Middle frontal gyrus (tissue), 1 donor: Measurements from ENCODE around the gene TPM3.
A peak's percentile ranks its signal among the peaks of the same experiment; 100 is the strongest.
"Not testable (repeated sequence)": the region's sequence is repeated elsewhere in the genome, so short reads cannot be mapped to it uniquely, and the experiment has no call there.

Experiments used
- DNase-seq: peaks from one replicate; pipeline ENCODE4 v3.0.0-alpha.2; 2015; ENCODE audit warnings: low spot score; ENCODE audit errors: extremely low spot score

Gene TPM3

GRCh38 chr1:154206196-154206595 lies 14.3 kb upstream of the TPM3 start, which contains the start of gene CFAP141:
TSS of gene CFAP141 (minus strand) at chr1:154206333. CDS start at chr1:154206307, 26 bp downstream.
- DNase-seq = no peak

- DNase-seq = not testable (repeated sequence)
These were observed 13.9 kb upstream of the TPM3 start for GRCh38 chr1:154205778-154206177.

DNA sequence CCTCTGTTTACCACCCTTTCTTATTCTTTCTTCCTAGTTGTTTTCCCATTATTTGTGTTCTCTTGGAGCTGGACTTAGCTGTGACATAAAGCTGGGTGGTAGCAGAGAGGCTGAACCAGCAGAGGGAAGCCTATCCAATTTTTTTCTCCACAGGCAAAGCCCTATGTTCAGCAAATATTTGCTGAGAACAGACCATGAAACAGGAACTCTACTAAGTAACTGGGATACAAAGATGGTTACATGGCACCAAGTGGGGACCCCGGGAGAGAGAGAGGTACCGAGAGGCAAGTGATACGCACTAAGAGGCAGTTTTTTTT lies 7.6 kb upstream of the TPM3 start:
- DNase-seq = no peak

DNA sequence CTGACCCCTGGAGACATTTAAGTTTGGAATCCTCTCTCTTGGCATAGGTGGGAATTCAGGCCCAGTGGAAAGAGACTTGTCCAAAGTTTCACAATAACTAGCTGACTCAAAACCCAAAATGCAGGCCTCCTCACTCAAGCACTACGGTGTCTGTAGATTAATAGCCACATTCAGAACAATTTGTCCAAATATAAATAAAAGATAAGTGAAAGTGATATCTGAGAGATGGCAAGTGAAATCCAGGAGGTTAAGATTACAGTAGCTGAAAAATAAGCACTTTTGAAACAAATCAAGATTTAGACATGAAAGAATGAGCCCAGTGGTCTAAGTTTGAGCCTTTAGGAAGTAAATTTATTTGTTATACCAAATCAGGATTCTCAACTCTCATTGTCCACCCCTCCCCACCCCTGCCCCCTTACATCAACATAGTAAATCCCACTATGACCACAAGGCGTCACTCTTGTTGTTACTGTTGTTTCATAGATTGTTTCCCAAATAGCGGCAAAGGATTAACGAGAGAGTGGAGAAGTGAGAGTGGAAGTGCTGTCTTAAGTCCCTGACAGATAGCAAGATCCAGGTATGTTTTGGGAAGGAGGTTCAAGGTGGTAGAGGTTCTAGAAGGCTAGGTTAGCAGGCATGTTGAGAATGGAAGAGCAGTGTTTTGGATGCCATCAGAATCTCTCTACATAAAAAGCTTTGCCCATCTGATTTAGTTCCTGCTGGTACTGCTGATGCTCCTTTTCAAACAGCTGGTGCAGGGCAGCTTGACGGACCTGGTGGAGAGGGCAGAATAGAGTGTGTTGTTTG lies 7.1 kb upstream of the TPM3 start:
- no peak for DNase-seq

DNA sequence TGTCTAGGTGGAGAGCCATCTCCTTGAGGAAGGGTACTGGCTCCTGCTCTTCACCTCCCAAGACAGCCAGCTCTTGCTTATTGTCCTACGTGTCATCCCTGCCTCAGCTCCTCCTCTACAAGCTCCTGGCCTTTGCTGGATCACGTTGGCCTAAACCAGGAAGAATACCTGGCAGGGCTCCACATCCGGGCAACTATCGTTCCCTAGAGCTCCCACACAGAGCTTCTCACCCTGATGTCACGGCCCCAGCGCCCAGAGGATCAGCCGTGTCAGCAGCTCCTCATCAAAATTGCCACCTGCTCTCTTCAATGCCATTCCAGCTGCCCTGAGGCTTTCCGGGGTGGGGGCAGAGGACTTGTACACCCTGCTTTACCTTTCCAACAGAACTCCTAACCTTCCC lies 1.9 kb upstream of the TPM3 start:
- no peak for DNase-seq

DNA sequence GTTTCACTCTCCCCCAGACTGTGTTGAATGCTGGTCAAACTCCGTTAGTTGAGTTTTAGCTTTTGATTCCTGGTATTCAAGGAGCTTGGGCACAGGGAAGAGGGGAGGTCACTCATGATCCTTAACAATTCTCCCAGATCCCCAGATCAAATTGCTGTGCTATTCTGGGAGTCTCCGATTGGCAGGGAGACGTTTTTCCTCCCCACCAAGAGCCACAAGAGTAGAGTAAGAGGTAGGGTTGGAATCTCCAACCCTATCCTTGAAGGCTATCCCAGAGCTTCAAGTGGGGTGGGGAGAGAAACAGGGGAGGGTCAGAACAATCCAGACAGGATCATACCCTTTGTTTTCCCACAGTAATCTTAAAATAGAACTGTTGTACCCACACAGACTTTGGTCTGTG lies 576 bp upstream of the TPM3 start:
- no peak for DNase-seq

DNA sequence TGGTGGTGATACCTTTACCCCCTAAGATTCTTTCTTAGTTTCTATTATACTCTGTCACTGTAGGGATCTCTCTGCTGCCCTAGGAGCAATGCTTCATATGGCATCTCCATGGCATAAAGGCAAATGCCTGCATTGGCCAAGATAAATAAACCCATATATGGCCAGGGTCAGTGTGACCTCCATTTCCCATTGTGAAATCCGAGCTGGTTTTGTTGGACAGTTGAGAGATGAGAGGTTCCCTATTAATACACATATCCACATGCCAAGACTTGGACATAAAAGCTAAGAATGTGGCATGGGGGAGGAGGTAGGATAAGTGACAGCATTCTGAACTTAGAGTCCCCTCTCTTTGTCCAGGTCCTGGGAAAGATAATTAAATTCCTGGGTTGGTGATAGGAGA lies 1.4 kb downstream of the TPM3 start:
- DNase-seq = no peak

DNA sequence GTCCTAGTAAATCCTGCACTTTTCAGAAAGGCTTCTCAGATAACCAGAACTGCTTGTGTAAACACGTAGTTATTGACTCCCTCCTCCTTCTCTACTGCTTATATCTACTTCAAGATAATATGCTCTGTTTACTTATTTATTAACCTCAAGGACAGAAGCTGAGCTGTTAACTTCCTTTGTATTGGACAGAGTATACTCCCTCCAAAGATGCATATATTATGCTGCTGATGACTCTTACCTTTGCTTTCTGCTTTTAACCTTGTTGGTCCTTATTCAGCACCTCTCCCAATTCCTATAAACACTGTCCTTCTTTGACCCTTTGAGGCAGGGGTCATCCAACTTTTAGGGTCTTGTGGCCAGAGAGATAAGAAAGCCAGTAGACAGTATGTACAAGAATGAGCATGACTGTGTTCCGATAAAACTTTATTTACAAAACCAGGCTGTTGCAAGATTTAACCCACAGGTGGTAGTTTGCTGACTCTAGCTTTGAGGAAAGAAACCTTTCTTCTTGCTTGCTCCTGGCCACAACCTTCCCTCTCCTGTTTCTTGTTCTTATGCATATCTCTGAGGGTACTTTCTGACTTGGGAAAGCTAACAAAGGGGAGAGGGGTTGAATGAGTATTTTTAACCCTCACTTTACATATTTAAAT lies 4.9 kb downstream of the TPM3 start:
- no peak for DNase-seq

DNA sequence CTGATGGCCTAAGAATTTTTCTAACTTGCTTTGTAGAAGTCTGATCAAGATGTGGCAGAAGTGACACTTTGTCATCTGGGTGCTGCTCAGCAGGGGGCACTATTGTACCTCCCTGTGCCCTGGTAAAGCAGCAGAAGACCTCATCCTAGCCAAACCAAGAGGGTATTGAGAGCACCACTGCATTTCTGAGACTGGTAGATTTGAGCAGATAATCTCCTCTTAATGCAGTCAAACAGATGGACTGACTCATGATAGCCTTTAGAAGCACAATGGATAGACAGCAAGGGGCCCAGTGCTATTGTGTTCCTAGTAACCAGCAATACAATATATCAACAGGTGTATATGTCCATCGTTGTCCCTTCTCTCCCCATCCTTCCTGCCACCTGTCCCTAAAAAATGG lies 5.7 kb downstream of the TPM3 start:
- DNase-seq = no peak

GRCh38 chr1:154183046-154183915 lies 8.6 kb downstream of the TPM3 start:
- peak; percentile 90 for DNase-seq

GRCh38 chr1:154182344-154183045 lies 9.4 kb downstream of the TPM3 start:
- DNase-seq = no peak

GRCh38 chr1:154181944-154182343 lies 10.0 kb downstream of the TPM3 start:
- no peak for DNase-seq

DNA sequence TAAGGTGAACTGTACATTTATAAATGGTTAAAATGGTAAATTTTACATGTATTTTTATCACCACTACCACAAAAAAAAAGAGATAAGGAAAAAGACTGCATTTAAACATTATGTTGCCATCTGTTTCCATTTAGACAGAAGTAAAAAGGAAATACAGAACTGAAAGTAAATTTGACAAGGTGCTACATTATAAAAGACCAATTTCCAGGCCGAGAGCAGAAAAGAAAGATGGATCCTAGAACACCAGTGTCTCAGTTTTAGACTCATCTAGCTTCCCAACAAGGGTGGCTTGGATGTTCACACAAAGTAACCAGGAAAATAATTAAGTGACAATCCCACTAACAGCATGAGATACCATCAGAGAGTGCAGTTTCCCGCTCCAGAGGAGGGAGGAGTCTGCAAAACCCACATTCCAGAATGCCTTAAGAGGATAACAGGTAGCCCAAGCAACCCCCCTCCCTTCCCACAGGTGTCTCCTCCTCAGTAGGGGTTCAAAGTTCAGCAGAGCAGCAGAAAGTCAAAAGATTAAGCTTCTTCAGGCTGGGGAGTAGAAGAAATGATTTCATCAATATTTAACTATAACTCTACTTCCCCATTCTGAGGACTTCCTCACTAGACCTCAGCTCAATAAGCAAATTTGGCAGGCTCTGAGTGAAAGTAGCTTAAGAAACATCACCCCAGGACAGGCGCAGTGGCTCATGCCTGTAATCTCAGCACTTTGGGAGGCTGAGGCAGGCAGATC lies 11.8 kb downstream of the TPM3 start:
- DNase-seq = no peak

GRCh38 chr1:154178911-154179811 lies 12.7 kb downstream of the TPM3 start:
- no peak for DNase-seq

DNA sequence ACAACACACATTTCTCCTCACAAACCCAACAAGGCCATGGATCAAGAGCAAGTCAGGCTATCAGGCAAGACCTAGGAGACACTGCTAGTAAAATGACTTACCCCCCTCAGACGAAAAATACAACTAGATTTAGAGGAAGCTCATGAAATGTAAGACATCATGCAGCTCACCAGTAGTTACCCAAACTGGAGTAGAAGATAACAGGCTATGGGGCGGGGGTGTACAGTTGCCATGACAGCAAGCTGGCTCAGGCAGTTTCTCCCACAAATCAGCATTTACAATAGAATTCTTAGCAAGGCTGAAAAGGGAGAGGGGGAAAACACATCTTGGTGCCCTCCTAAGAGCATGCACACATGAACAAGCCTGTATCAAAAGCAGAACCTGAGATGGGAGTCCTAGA lies 13.9 kb downstream of the TPM3 start:
- no peak for DNase-seq

DNA sequence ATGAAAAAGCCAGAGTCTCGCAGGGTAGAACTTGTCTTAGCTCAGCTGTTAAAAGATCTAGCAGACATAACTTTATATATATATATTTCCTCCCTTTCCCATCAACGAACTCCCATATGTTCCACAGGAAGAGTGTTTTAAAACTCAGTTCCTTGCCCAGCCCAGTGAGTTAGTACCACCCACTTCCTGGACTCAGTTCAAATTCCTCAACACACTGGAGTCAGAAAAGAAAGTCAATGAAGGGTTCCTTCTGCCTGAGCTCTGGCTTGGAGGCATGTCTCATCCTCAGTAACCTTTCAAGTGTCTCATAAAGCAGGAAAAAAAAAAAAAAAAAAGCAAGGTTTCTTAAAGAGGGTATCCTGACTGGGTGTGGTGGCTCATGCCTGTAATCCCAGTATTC lies 15.6 kb downstream of the TPM3 start:
- peak; percentile 53 for DNase-seq

- no peak for DNase-seq
These were observed 17.2 kb downstream of the TPM3 start for GRCh38 chr1:154174654-154175053.

DNA sequence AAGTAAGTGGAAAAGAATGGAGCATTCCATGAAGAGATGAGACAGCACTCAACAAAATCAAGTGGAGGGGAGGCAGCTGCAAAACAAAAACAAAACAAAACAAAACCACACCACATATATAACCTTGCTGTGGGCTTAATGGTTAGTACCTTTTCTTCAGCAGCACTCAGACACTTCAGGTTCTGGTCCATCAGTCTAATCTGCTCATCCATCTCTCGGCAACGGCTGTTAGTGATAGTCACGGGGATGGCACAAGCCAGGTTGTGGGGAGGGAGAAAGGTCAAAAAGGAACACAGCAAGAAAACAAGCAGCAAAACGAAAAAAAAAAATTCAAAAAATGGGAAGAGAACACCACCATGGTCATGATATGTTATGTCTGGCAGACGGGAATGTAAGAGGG lies 20.0 kb downstream of the TPM3 start:
- no peak for DNase-seq

- DNase-seq = no peak
These were observed 20.7 kb downstream of the TPM3 start for GRCh38 chr1:154171223-154171583.
